ENCODE results near the gene FAM210A.
A peak's percentile ranks its signal among the peaks of the same experiment; 100 is the strongest.
"Not testable (repeated sequence)": the region's sequence is repeated elsewhere in the genome, so short reads cannot be mapped to it uniquely, and the experiment has no call there.

Gene FAM210A

DNA sequence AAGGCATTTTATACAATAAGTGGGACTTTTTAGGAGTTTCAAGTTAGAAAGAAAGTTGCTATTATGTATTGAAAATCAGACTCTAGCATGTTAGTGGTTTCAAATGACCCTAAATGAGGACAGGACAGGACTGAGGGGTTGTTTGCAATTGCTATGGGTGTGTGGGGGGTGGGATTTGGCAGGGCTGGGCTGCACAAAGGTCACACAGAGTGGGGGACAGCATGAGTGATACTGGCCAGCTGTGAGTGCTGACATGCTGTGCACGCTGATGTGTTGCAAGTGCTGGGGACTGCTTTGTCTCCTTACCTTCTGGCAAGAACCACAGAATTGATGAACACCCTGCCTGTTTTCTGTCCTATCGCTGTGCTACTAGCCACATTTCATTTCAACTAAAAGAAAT is 29.9 kb upstream of the FAM210A start:
- DNase-seq (ENCODE audit: extremely low read depth, low read depth): no peak
- no peak overlapping the region for H3K4me3 ChIP-seq (replicated peaks; ENCODE audit: low read depth, low read length)
- TF ChIP-seq, protein P1, sequence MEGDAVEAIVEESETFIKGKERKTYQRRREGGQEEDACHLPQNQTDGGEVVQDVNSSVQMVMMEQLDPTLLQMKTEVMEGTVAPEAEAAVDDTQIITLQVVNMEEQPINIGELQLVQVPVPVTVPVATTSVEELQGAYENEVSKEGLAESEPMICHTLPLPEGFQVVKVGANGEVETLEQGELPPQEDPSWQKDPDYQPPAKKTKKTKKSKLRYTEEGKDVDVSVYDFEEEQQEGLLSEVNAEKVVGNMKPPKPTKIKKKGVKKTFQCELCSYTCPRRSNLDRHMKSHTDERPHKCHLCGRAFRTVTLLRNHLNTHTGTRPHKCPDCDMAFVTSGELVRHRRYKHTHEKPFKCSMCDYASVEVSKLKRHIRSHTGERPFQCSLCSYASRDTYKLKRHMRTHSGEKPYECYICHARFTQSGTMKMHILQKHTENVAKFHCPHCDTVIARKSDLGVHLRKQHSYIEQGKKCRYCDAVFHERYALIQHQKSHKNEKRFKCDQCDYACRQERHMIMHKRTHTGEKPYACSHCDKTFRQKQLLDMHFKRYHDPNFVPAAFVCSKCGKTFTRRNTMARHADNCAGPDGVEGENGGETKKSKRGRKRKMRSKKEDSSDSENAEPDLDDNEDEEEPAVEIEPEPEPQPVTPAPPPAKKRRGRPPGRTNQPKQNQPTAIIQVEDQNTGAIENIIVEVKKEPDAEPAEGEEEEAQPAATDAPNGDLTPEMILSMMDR (IDR thresholded peaks at IDR 0.05; ENCODE audit: low read depth, low read length, missing control alignments): no peak

DNA sequence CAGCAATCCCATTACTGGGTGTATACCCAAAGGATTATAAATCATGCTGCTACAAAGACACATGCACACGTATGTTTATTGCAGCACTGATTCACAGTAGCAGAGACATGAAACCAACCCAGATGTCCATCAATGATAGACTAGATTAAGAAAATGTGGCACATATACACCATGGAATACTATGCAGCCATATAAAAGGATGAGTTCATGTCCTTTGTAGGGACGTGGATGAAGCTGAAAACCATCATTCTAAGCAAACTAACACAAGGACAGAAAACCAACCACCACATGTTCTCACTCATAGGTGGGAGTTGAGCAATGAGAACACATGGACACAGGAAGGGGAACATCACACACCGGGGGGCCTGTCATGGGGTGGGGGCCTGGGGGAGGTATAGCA is 25.2 kb upstream of the FAM210A start:
- DNase-seq (ENCODE audit: extremely low read depth, low read depth); H3K4me3 ChIP-seq (replicated peaks; ENCODE audit: low read depth, low read length): not testable (repeated sequence)

DNA sequence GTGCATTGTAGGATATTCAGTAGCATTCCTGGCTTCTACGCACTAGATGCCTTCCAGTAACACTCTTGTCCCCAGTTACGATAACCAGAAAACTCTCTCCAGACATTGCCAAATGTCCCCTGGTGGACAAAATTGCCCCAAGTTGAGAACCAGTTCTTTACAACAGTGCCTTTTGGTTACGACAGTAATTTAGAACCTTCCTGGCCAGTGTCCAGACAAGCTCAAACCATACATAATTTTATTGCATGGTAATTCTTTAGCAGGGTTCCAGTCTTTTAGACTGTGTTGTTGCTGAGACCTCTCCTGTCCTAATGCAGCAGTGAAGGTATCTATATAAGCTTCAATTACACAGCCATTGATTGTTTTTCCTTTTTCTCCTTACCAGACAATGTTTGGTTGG is 20.3 kb upstream of the FAM210A start:
- TF ChIP-seq, protein P1 (IDR thresholded peaks at IDR 0.05; ENCODE audit: low read depth, low read length, missing control alignments): no peak
- no peak overlapping the region for H3K4me3 ChIP-seq (replicated peaks; ENCODE audit: low read depth, low read length)
- DNase-seq (ENCODE audit: extremely low read depth, low read depth): no peak

DNA sequence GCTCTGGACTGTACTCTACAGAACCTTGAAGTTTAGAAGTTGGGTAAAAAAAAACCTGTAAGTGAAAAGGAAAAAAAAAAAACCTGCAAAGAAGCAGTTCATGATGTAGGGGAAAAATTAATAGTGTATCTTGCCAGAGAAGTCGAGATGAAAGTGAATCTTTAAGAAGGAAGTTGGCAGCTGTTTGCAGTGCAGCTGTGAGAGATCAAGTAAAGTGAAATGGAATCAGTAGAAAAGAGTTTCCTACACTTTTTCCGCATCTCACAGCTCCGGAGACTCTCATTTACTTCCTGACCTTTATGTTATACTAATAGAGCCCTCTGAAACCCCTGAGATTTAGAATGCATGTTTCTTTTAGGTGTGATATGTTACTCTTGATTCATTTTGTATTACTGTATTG is 19.3 kb upstream of the FAM210A start:
- TF ChIP-seq, protein P1 (IDR thresholded peaks at IDR 0.05; ENCODE audit: low read depth, low read length, missing control alignments): no peak
- no peak overlapping the region for H3K4me3 ChIP-seq (replicated peaks; ENCODE audit: low read depth, low read length)
- no peak for DNase-seq (ENCODE audit: extremely low read depth, low read depth)

DNA sequence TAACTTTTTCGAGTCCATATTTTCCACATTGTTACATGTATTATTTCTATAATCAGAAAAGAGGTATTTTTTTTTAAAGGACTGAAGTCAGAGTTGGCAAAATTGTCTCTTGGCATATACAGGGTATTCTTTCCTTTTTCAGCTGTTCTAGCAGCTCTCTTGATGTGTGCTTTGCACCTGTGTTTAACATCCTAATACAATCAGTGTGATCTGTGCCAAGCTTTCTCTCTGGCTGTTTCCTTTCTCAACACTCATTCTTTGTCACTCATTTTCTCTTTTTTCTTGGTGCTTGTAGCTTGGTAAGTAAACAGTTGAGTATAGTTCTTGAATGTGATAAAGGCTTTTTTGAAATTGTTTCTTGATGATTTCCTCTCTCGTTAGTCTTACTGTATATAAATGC is 9.3 kb upstream of the FAM210A start:
- H3K4me3 ChIP-seq (replicated peaks; ENCODE audit: low read depth, low read length): no peak overlapping the region
- DNase-seq (ENCODE audit: extremely low read depth, low read depth): no peak
- TF ChIP-seq, protein P1 (IDR thresholded peaks at IDR 0.05; ENCODE audit: low read depth, low read length, missing control alignments): no peak

DNA sequence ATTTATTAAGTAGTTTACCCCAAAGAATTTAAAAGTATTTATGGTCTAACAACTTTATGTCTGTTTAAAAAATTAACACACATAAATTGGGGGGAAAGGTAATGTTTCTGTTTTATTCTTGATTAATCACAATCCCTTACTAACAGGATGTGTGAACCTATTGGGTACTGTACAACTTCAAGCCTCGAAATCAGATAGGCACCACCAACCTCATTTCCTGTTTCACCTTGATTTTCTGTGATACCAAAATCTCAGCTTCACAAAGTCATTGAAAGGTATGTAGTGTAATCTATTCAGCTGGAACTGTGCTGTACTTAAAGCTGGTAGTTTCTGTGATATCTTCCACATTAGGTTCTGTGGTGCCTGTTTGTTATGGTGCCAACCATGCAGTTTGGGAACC is 4.1 kb upstream of the FAM210A start:
- H3K4me3 ChIP-seq (replicated peaks; ENCODE audit: low read depth, low read length): no peak overlapping the region
- DNase-seq (ENCODE audit: extremely low read depth, low read depth): no peak
- TF ChIP-seq, protein P1 (IDR thresholded peaks at IDR 0.05; ENCODE audit: low read depth, low read length, missing control alignments): no peak

DNA sequence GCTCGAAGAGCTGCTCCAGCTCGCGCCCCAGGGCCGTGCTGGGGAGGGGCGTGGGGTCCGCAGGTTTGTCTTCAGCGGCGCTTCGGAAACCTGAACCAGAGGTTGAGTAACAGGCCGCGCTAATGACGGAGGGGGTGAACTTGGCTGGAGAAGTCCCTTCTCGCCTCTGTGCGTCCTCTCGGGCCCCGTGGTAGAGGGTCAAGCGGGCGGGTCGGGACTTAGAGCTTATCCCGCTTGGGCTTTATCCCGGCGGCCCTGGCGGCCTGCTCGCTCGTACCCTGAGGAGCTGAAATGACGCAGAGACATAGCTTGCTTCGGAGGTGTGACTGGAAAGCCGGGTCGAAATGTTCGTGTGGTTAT is 594 bp upstream of the FAM210A start:
- DNase-seq (ENCODE audit: extremely low read depth, low read depth): no peak
- peak overlapping the region; percentile 84 for H3K4me3 ChIP-seq (replicated peaks; ENCODE audit: low read depth, low read length)
- TF ChIP-seq, protein P1 (IDR thresholded peaks at IDR 0.05; ENCODE audit: low read depth, low read length, missing control alignments): no peak
